GM18526 (cell line): ENCODE data around the gene ADIPOR1.

Experiments used
- POLR2A ChIP-seq: IDR thresholded peaks from 3 replicates; pipeline ENCODE4 v1.6.1; 2011; ENCODE audit not compliant: insufficient read length; ENCODE audit errors: extremely low read depth

Gene ADIPOR1

DNA sequence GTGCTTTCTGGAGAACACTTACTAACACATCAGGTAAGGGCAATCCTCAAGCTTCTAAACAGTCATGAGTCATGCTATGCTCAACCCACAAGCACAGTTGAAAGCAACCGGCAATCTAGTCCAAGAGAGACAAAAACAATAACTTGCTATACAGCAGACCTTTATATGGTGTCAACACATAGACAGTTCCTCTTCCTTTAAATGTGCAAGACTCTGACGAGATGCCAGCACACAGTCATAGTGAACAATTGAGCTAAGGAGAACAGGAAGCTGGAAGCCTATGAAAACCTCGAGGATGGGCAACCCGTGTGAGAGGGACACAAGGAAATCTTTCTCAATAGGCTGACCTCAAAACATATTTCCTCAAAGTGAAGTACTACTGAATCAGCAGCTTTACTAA is 5.3 kb downstream of the ADIPOR1 start:
- no peak for TF ChIP-seq POLR2A

- TF ChIP-seq POLR2A = no peak
These were observed 6.0 kb downstream of the ADIPOR1 start for GRCh38 chr1:202952099-202952498.

- TF ChIP-seq POLR2A = no peak
These were observed 6.7 kb downstream of the ADIPOR1 start for GRCh38 chr1:202951437-202951836.

DNA sequence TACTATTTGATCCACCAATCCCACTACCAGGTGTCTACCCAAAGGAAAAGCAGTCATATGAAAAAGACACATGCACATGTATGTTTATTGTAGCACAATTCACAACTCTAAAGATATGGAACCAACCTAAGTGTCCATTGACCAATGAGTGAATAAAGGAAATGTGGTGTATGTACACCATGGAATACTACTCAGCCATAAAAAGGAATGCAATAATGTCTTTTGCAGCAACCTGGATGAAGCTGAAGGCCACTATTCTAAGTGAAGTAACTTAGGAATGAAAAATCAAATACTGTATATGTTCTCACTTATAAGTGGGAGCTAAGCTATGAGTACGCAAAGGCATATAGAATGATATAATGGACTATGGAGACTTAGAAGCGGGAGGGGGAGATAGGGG is 12.6 kb downstream of the ADIPOR1 start:
- TF ChIP-seq POLR2A = no peak

- TF ChIP-seq POLR2A = no peak
These were observed 13.6 kb downstream of the ADIPOR1 start for GRCh38 chr1:202944438-202944921.

GRCh38 chr1:202942426-202942825 is 15.7 kb downstream of the ADIPOR1 start:
- no peak for TF ChIP-seq POLR2A

GRCh38 chr1:202941372-202941771 is 16.7 kb downstream of the ADIPOR1 start:
- TF ChIP-seq POLR2A = no peak

GRCh38 chr1:202940561-202940960 is 17.6 kb downstream of the ADIPOR1 start:
- no peak for TF ChIP-seq POLR2A

- no peak for TF ChIP-seq POLR2A
These were observed 19.7 kb downstream of the ADIPOR1 start for GRCh38 chr1:202938287-202938925.

- TF ChIP-seq POLR2A = no peak
These were observed 22.3 kb downstream of the ADIPOR1 start for GRCh38 chr1:202935844-202936243.

DNA sequence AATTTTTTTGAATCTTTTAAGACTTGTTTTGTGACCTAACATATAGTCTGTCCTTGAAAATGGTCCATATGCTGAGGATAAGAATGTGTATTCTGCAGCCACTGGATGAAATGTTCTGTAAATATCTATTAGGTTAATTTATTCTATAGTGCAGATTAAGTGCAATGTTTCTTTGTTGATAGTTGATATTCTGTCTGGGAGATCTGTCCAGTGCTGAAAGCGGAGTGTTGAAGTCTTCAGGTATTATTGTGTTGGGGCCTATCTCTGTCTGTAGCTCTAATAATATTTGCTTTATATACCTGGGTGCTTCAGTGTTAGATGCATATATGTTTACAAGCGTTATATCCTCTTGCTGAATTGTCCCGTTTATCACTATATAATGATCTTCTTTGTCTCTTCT is 23.4 kb downstream of the ADIPOR1 start:
- no peak for TF ChIP-seq POLR2A

- TF ChIP-seq POLR2A = no peak
These were observed 25.6 kb downstream of the ADIPOR1 start for GRCh38 chr1:202932476-202932875.

- peak; percentile 97 for TF ChIP-seq POLR2A
These were observed 31.3 kb downstream of the ADIPOR1 start, which contains the start of gene KLHL12 for GRCh38 chr1:202926581-202927491. KLHL12 (minus strand) TSS chr1:202927234; CDS start chr1:202925162, 2,072 bp downstream.

- no peak for TF ChIP-seq POLR2A
These were observed 34.6 kb downstream of the ADIPOR1 start for GRCh38 chr1:202923533-202923932.

DNA sequence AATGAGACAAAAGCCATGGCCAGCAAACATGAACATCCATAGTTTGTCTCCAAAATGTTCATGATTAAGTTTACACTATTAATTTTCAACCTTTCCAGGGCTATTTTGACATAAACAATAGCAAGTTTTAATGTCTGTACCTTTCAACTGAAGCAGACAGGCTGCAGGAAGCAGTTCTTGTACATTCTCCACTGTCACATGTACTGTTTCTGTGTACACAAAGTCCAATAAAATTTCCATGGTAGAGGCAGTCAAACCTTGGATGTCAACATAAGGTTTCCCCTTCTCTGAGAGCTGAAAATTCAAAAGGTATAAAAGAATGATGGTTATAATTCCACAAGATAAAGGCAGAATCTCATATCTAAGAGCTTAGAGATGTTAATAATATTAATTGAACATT is 38.5 kb downstream of the ADIPOR1 start:
- no peak for TF ChIP-seq POLR2A

DNA sequence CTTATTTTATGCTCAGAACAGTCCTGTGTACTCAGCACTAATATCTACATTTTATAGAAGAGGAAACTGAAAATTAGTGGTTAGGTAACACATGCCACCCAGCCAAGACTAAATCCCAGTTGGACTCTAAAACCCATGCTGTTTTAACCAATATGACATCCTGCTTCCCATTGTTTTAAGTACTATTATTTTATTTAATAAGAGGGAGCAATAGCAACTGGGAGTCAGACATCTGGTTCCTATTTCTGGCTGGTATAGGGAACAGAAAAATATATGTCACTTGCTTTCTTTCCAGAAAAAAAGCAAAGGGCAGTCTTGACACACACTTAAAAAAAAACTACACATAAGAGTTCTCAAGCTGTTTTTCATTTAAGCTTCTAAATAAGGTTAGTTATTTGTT is 43.0 kb downstream of the ADIPOR1 start:
- no peak for TF ChIP-seq POLR2A

DNA sequence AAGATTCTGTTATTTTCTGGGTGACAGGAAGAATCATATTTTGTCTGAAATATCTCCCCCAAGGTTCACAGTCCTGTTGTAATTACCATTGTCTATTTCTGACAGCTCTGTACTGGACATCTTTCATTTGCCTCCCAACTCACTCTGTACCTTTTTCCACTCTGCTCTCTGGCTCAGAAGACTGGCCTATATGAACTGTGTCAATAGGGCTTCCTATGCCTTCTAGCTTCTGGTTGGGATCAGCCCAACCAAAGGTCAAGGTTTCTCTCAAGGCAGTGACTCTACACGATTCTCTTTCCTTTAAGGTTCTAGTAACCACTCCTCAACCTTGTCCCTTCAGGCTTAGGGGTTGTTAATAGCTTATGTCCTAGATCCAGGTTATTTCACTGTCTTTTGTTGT is 48.6 kb downstream of the ADIPOR1 start:
- no peak for TF ChIP-seq POLR2A

- TF ChIP-seq POLR2A = no peak
These were observed 49.1 kb downstream of the ADIPOR1 start for GRCh38 chr1:202908998-202909397.
